Measurements from ENCODE around the gene FGFR2.

FGFR2 gene

GRCh38 chr10:121609426-121610380, 11.5 kb upstream of the FGFR2 start:
- H3K4me3 ChIP-seq (ENCODE audit: low read depth, low read length) = no peak overlapping the region
- no peak for TF ChIP-seq CTCF (IDR thresholded peaks at IDR 0.05; ENCODE audit: low read depth, low read length)

GRCh38 chr10:121608469-121609190, 10.4 kb upstream of the FGFR2 start:
- TF ChIP-seq CTCF (IDR thresholded peaks at IDR 0.05; ENCODE audit: low read depth, low read length) = no peak
- no peak overlapping the region for H3K4me3 ChIP-seq (ENCODE audit: low read depth, low read length)

- no peak for TF ChIP-seq CTCF (IDR thresholded peaks at IDR 0.05; ENCODE audit: low read depth, low read length)
- no peak overlapping the region for H3K4me3 ChIP-seq (ENCODE audit: low read depth, low read length)
Observed at GRCh38 chr10:121607310-121608055, 9.2 kb upstream of the FGFR2 start.

GRCh38 chr10:121605708-121606107, 7.5 kb upstream of the FGFR2 start:
- no peak for TF ChIP-seq CTCF (IDR thresholded peaks at IDR 0.05; ENCODE audit: low read depth, low read length)
- H3K4me3 ChIP-seq (ENCODE audit: low read depth, low read length) = no peak overlapping the region

GRCh38 chr10:121601458-121601857, 3.2 kb upstream of the FGFR2 start:
- TF ChIP-seq CTCF (IDR thresholded peaks at IDR 0.05; ENCODE audit: low read depth, low read length) = no peak
- no peak overlapping the region for H3K4me3 ChIP-seq (ENCODE audit: low read depth, low read length)

- TF ChIP-seq CTCF (IDR thresholded peaks at IDR 0.05; ENCODE audit: low read depth, low read length) = no peak
- no peak overlapping the region for H3K4me3 ChIP-seq (ENCODE audit: low read depth, low read length)
Observed at GRCh38 chr10:121600611-121601010, 2.4 kb upstream of the FGFR2 start.
